A673 (cell line): ENCODE data around the gene MYO1D. TPM values are rescaled to one million over a fixed set of nuclear protein-coding genes. Genes with fewer than 3 reads are reported as not detected.

Experiments
- BruUV-seq: library from RNA; stranded (reverse); fragments of 400-500 nt; replicated peaks from 2 replicates; lab custom pipeline; 2021; lab: Mats Ljungman, UMichigan
- CTCF ChIA-PET: fragments of 300-600 bp; sonication (Branson Sonifier 250); formaldehyde crosslinking; loops from one replicate; lab custom pipeline; 2022; ENCODE audit warnings: antibody characterized with exemption; lab: Charles Lee
- POLR2A ChIA-PET: fragments of 300-600 bp; sonication (Branson Sonifier 250); formaldehyde crosslinking; loops from one replicate; lab custom pipeline; 2022; ENCODE audit warnings: antibody characterized with exemption; ENCODE audit not compliant: low non-redundant PET; lab: Charles Lee
- DNase-seq: peaks from one replicate; pipeline ENCODE4 v3.0.0-alpha.2; 2015; ENCODE audit warnings: low spot score
- H3K27ac ChIP-seq: fragments of 200-600 bp; sonication (generic); 2 replicates; pipeline ENCODE4 v1.5.1; 2016; ENCODE audit warnings: mixed run types, low read depth, mild to moderate bottlenecking, mixed read lengths, antibody characterized with exemption, low read length; ENCODE audit not compliant: poor library complexity, severe bottlenecking
- H3K27me3 ChIP-seq: fragments of 200-600 bp; sonication (generic); replicated peaks from 2 replicates; pipeline ENCODE4 v1.6.1; 2017; ENCODE audit warnings: mixed run types, low read depth, mild to moderate bottlenecking, mixed read lengths, antibody characterized with exemption, low read length; ENCODE audit not compliant: insufficient read depth, poor library complexity
- H3K36me3 ChIP-seq: fragments of 200-600 bp; sonication (generic); 2 replicates; pipeline ENCODE4 v1.6.1; 2016; ENCODE audit warnings: mixed run types, mild to moderate bottlenecking, mixed read lengths, antibody characterized with exemption, low read length; ENCODE audit not compliant: insufficient read depth, poor library complexity, severe bottlenecking
- H3K4me1 ChIP-seq: fragments of 200-600 bp; sonication (generic); 2 replicates; pipeline ENCODE4 v1.6.1; 2017; ENCODE audit warnings: mixed run types, mild to moderate bottlenecking, mixed read lengths, antibody characterized with exemption, low read length; ENCODE audit not compliant: insufficient read depth, poor library complexity, severe bottlenecking
- H3K4me3 ChIP-seq: fragments of 200-600 bp; sonication (generic); 2 replicates; pipeline ENCODE4 v1.5.1; 2016; ENCODE audit warnings: low read depth, mixed run types, mild to moderate bottlenecking, mixed read lengths, low read length; ENCODE audit not compliant: poor library complexity, severe bottlenecking
- H3K9me3 ChIP-seq: fragments of 200-600 bp; sonication (generic); 2 replicates; pipeline ENCODE4 v1.6.1; 2016; ENCODE audit warnings: mixed run types, low read depth, mild to moderate bottlenecking, mixed read lengths, antibody characterized with exemption, low read length; ENCODE audit not compliant: poor library complexity, severe bottlenecking
- CTCF ChIP-seq: fragments of 300-800, 200-600 bp; sonication (generic); conservative IDR thresholded peaks from 2 replicates; pipeline ENCODE4 v1.5.1; 2017; ENCODE audit warnings: low read depth, mild to moderate bottlenecking, antibody characterized with exemption, low read length, moderate library complexity, mixed read lengths
- EZH2 ChIP-seq: fragments of 200-600 bp; sonication (generic); IDR thresholded peaks from 2 replicates; pipeline ENCODE4 v1.6.1; 2017; ENCODE audit warnings: borderline replicate concordance, low read depth, mild to moderate bottlenecking, mixed read lengths, antibody characterized with exemption, low read length; ENCODE audit not compliant: poor library complexity, severe bottlenecking
- intact Hi-C: fragments of 100-400 bp; cut with micrococcal nuclease; formaldehyde crosslinking; loops from one replicate; pipeline ENCODE4 v1.10.0; 2022; ENCODE audit not compliant: unreplicated experiment
- total RNA-seq: library from RNA; stranded (reverse); gene quantifications from 2 replicates; pipeline ENCODE4 v1.2.3, GENCODE V29; 2021

The MYO1D gene
- total RNA-seq, 1 experiment from 2014 or later, result 10.4 TPM

GRCh38 chr17:32523017-32523680 is 353.8 kb downstream of the MYO1D start:
- Histone ChIP-seq H3K4me3 (no peak overlapping the region), H3K27ac (no peak overlapping the region), H3K36me3 (no peaks in the 10 kb centered on the region), H3K9me3 (no peaks in the 10 kb centered on the region), H3K27me3 (no peaks in the 10 kb centered on the region), H3K4me1 (peaks cover 7% of the 10 kb centered on the region)
- ChIA-PET POLR2A (no interaction called here), CTCF (no interaction called here)
- DNase-seq, result no peak
- intact Hi-C loops, result no loop called here
- TF ChIP-seq CTCF (no peak), EZH2 (no peak)
- no TSS peak for BruUV-seq

- ChIA-PET CTCF (no interaction called here), POLR2A (no interaction called here)
- Histone ChIP-seq H3K36me3 (no peaks in the 10 kb centered on the region), H3K4me1 (peaks cover 7% of the 10 kb centered on the region), H3K27me3 (no peaks in the 10 kb centered on the region), H3K4me3 (no peak overlapping the region), H3K9me3 (no peaks in the 10 kb centered on the region), H3K27ac (no peak overlapping the region)
- TF ChIP-seq CTCF, result no peak
- TF ChIP-seq EZH2, result no peak
- no TSS peak for BruUV-seq
- intact Hi-C loops, result no loop called here
- DNase-seq, result no peak
Observed at GRCh38 chr17:32520737-32521404, 356.1 kb downstream of the MYO1D start.

- H3K9me3 ChIP-seq, result no peaks in the 10 kb centered on the region
- no peak for TF ChIP-seq EZH2
- no peak for TF ChIP-seq CTCF
- peaks cover 7% of the 10 kb centered on the region for H3K4me1 ChIP-seq
- intact Hi-C loops, result no loop called here
- H3K27ac ChIP-seq, result no peak overlapping the region
- H3K4me3 ChIP-seq, result no peak overlapping the region
- CTCF ChIA-PET, result no interaction called here
- no peaks in the 10 kb centered on the region for H3K36me3 ChIP-seq
- POLR2A ChIA-PET, result interaction anchor here (0.6 kb wide), 1 partner anchor 11 kb away, joined by 3 read pairs; no protein-coding TSS in a partner anchor
- H3K27me3 ChIP-seq, result no peaks in the 10 kb centered on the region
- no peak for DNase-seq
- BruUV-seq, result no TSS peak
Observed at GRCh38 chr17:32520104-32520701, 356.7 kb downstream of the MYO1D start.
